DND-41 (cell line): ENCODE data around the gene NR1H4.

ENCODE experiments used
- ATAC-seq: fragments of 200-7000 bp; cut with Tn5 transposase; 3 replicates; pipeline ENCODE4 v1.9.1; 2021; ENCODE audit warnings: low read depth; ENCODE audit not compliant: insufficient read depth
- DNase-seq: peaks from one replicate; pipeline ENCODE4 v3.0.0-alpha.2; 2020
- H2AFZ ChIP-seq: 2 replicates; pipeline ENCODE4 v1.6.0; 2012; ENCODE audit warnings: low read depth, low read length
- H3K27ac ChIP-seq: 2 replicates; pipeline ENCODE4 v1.5.1; 2012; ENCODE audit warnings: low read length, inconsistent platforms
- H3K27me3 ChIP-seq: fragments of 200-600 bp; sonication (generic); 2 replicates; pipeline ENCODE4 v1.6.0; 2012; ENCODE audit warnings: low read length, mild to moderate bottlenecking, inconsistent platforms; ENCODE audit not compliant: insufficient read depth, poor library complexity
- H3K36me3 ChIP-seq: 2 replicates; pipeline ENCODE4 v1.5.1; 2012; ENCODE audit warnings: low read length, inconsistent platforms; ENCODE audit not compliant: insufficient read depth
- H3K4me1 ChIP-seq: 2 replicates; pipeline ENCODE4 v1.5.1; 2012; ENCODE audit warnings: mild to moderate bottlenecking, low read length; ENCODE audit not compliant: insufficient read depth
- H3K4me2 ChIP-seq: 2 replicates; pipeline ENCODE4 v1.6.0; 2012; ENCODE audit warnings: mild to moderate bottlenecking, moderate library complexity, low read length, inconsistent platforms; ENCODE audit not compliant: insufficient read depth
- H3K4me3 ChIP-seq, 2 experiments: fragments of 200-600 bp in 1 of 2; shearing (Covaris generic) in 1 of 2; 2 replicates each; pipeline ENCODE4 v1.5.1; 2012 to 2016; ENCODE audit warnings: inconsistent platforms in 2 of 2, low read length in 2 of 2, mild to moderate bottlenecking in 2 of 2, low read depth in 1 of 2, moderate library complexity in 1 of 2
- H3K79me2 ChIP-seq: 2 replicates; pipeline ENCODE4 v1.6.0; 2012; ENCODE audit warnings: low read length, inconsistent platforms; ENCODE audit not compliant: insufficient read depth
- H3K9ac ChIP-seq: 2 replicates; pipeline ENCODE4 v1.6.0; 2012; ENCODE audit warnings: low read depth, mild to moderate bottlenecking, inconsistent platforms, low read length, moderate library complexity
- H3K9me3 ChIP-seq: 2 replicates; pipeline ENCODE4 v1.5.1; 2012; ENCODE audit warnings: low read length, moderate library complexity, mild to moderate bottlenecking, inconsistent platforms; ENCODE audit not compliant: insufficient read depth, severe bottlenecking
- H4K20me1 ChIP-seq: 2 replicates; pipeline ENCODE4 v1.6.0; 2012; ENCODE audit warnings: low read length; ENCODE audit not compliant: insufficient read depth
- CTCF ChIP-seq: IDR thresholded peaks from 2 replicates; pipeline ENCODE4 v1.5.1; 2012; ENCODE audit warnings: borderline replicate concordance, low read length, moderate library complexity, mild to moderate bottlenecking; ENCODE audit not compliant: poor library complexity, severe bottlenecking; ENCODE audit errors: extremely low read depth
- EZH2 ChIP-seq: IDR thresholded peaks from 3 replicates; pipeline ENCODE4 v1.6.1; 2012; ENCODE audit warnings: borderline replicate concordance, low read depth, mild to moderate bottlenecking, moderate library complexity, low read length, inconsistent platforms; ENCODE audit not compliant: severe bottlenecking

The NR1H4 gene

GRCh38 chr12:100494026-100494425 is 20.4 kb downstream of the NR1H4 start:
- no peak overlapping the region for H3K27ac ChIP-seq
- no peak for TF ChIP-seq CTCF
- TF ChIP-seq EZH2 = no peak

GRCh38 chr12:100494538-100494937 is 20.9 kb downstream of the NR1H4 start:
- Histone ChIP-seq H3K36me3 (no peaks in the 10 kb centered on the region), H3K4me2 (no peak overlapping the region), H2AFZ (no peak overlapping the region), H3K9ac (no peak overlapping the region), H3K79me2 (no peaks in the 10 kb centered on the region), H3K27ac (no peak overlapping the region), H3K4me3 (no peak overlapping the region), H3K27me3 (no peaks in the 10 kb centered on the region), H3K9me3 (no peaks in the 10 kb centered on the region), H3K4me1 (no peaks in the 10 kb centered on the region), H4K20me1 (no peaks in the 10 kb centered on the region)
- ATAC-seq (no peak), DNase-seq (no peak)
- TF ChIP-seq CTCF = no peak
- no peak for TF ChIP-seq EZH2

More at GRCh38 chr12:100494026-100494425, 20.4 kb downstream of the NR1H4 start:
- ATAC-seq = no peak
- Histone ChIP-seq H3K4me2 (no peak overlapping the region), H2AFZ (no peak overlapping the region), H3K36me3 (no peaks in the 10 kb centered on the region), H3K9me3 (no peaks in the 10 kb centered on the region), H4K20me1 (no peaks in the 10 kb centered on the region), H3K9ac (no peak overlapping the region), H3K4me3 (no peak overlapping the region), H3K4me1 (no peaks in the 10 kb centered on the region), H3K79me2 (no peaks in the 10 kb centered on the region), H3K27me3 (no peaks in the 10 kb centered on the region)
- DNase-seq = no peak

DNA sequence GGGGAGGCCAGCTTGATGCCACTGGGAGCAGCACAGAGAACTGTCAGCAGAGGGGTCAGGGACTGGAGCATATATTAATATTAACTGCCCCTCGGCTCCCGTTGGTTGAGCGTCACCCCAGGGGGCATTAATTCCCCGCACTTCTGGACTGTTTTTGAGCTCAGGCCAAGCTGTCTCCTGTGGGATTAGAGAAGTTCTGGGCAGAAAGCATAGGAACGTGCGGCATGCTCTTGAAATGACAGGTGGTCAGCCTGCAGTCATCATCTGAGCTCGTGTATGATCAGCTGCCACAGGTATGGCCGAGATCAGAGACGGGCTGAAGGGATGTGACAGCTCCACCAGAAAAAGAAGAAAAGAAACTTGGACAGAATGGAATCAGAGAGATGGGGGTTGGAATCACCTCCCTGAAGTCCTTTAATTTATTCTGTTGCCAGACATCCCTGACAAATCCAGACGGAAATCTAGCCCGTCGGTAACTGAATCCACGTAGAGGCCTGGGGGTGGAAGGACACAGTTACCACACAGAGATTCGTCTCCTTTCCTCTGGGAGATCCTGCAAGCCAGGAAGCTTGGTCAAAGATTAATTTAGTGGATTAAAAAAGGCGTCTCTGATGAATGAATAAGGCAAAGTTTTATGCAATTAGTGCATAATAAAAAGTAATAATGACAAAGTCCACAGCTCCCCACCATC is 23.6 kb downstream of the NR1H4 start:
- no peaks in the 10 kb centered on the region for H3K27me3 ChIP-seq
- no peaks in the 10 kb centered on the region for H3K79me2 ChIP-seq
- H3K9ac ChIP-seq = no peak overlapping the region
- ATAC-seq (no peak), DNase-seq (no peak)
- H3K27ac ChIP-seq = no peak overlapping the region
- H3K4me1 ChIP-seq = no peaks in the 10 kb centered on the region
- H3K36me3 ChIP-seq = no peaks in the 10 kb centered on the region
- H3K4me2 ChIP-seq = no peak overlapping the region
- no peaks in the 10 kb centered on the region for H3K9me3 ChIP-seq
- H4K20me1 ChIP-seq = no peaks in the 10 kb centered on the region
- TF ChIP-seq EZH2 (no peak), CTCF (no peak)
- H3K4me3 ChIP-seq = no peak overlapping the region
- H2AFZ ChIP-seq = no peak overlapping the region
